GM18517 (cell line): ENCODE results near the gene CHST3.

Source experiments
- ATAC-seq: cut with Tn5 transposase; IDR thresholded peaks from one replicate; pipeline ENCODE4 v1.9.1; 2021; ENCODE audit warnings: mild to moderate bottlenecking, moderate library complexity; ENCODE audit not compliant: unreplicated experiment

The CHST3 gene

GRCh38 chr10:72008096-72008981, 44.1 kb downstream of the CHST3 start:
- no peak for ATAC-seq

GRCh38 chr10:72009051-72009424, 44.8 kb downstream of the CHST3 start:
- ATAC-seq, result no peak

GRCh38 chr10:72009425-72010081, 45.4 kb downstream of the CHST3 start:
- no peak for ATAC-seq

GRCh38 chr10:72010234-72010973, 46.2 kb downstream of the CHST3 start:
- no peak for ATAC-seq

- ATAC-seq, result no peak
These were observed 46.8 kb downstream of the CHST3 start for GRCh38 chr10:72011016-72011415.

- ATAC-seq, result no peak
These were observed 47.3 kb downstream of the CHST3 start for GRCh38 chr10:72011468-72011867.

- no peak for ATAC-seq
These were observed 47.8 kb downstream of the CHST3 start for GRCh38 chr10:72011976-72012512.

- no peak for ATAC-seq
These were observed 48.6 kb downstream of the CHST3 start for GRCh38 chr10:72012796-72013195.

GRCh38 chr10:72013202-72013945, 49.2 kb downstream of the CHST3 start:
- ATAC-seq, result no peak

GRCh38 chr10:72014197-72014596, 50.0 kb downstream of the CHST3 start:
- no peak for ATAC-seq

- no peak for ATAC-seq
These were observed 50.7 kb downstream of the CHST3 start for GRCh38 chr10:72014785-72015480.

GRCh38 chr10:72015841-72016240, 51.6 kb downstream of the CHST3 start:
- ATAC-seq, result no peak

GRCh38 chr10:72016608-72017300, 52.6 kb downstream of the CHST3 start:
- no peak for ATAC-seq

- ATAC-seq, result no peak
These were observed 55.1 kb downstream of the CHST3 start for GRCh38 chr10:72019085-72019876.

GRCh38 chr10:72020914-72021809, 57.0 kb downstream of the CHST3 start:
- no peak for ATAC-seq

- no peak for ATAC-seq
These were observed 58.0 kb downstream of the CHST3 start for GRCh38 chr10:72022228-72022627.

GRCh38 chr10:72024596-72024995, 60.4 kb downstream of the CHST3 start:
- ATAC-seq, result no peak

GRCh38 chr10:72025400-72025799, 61.2 kb downstream of the CHST3 start:
- ATAC-seq, result no peak
